Esophagus squamous epithelium (tissue), 4 donors: Measurements from ENCODE around the gene ORC3.

ENCODE experiments used
- POLR2A ChIP-seq, 4 donors: fragments of 450-650 bp; IDR thresholded peaks; one replicate each; pipeline ENCODE4 v1.6.1; 2017; ENCODE audit warnings: antibody characterized with exemption in 4 of 4, mild to moderate bottlenecking in 4 of 4, moderate library complexity in 3 of 4
- TF ChIP-seq, protein P1 (sequence below), 6 experiments: fragments of 450-650 bp in 4 of 6; fragments of 200-600 bp in 2 of 6; sonication (generic) in 2 of 6; IDR thresholded peaks; one replicate each; pipeline ENCODE4 v1.5.1; 2016 to 2019; ENCODE audit warnings: antibody characterized with exemption in 6 of 6, mild to moderate bottlenecking in 4 of 6, moderate library complexity in 4 of 6

DNA sequence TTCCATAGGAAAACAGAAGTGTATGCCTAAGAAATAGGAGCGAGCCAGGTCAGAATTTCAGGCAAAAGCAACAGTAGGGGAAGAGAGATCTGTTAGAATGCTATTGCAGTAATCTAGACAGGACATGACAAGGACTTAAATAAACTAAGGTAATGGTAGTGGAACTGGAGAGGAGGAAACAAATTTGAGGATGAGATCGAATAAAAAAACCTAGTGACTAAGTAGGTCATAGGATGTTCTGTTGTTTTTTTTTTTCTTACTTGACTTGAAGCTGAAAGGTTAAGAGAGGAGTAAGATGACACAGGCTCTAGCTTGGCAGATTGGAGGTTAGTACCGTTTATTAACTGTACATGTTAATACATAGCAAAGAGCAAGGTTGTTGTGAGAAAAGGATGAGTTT, 28.6 kb downstream of the ORC3 start:
- TF ChIP-seq, protein P1, sequence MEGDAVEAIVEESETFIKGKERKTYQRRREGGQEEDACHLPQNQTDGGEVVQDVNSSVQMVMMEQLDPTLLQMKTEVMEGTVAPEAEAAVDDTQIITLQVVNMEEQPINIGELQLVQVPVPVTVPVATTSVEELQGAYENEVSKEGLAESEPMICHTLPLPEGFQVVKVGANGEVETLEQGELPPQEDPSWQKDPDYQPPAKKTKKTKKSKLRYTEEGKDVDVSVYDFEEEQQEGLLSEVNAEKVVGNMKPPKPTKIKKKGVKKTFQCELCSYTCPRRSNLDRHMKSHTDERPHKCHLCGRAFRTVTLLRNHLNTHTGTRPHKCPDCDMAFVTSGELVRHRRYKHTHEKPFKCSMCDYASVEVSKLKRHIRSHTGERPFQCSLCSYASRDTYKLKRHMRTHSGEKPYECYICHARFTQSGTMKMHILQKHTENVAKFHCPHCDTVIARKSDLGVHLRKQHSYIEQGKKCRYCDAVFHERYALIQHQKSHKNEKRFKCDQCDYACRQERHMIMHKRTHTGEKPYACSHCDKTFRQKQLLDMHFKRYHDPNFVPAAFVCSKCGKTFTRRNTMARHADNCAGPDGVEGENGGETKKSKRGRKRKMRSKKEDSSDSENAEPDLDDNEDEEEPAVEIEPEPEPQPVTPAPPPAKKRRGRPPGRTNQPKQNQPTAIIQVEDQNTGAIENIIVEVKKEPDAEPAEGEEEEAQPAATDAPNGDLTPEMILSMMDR (IDR thresholded peaks at IDR 0.05), result no peak
- TF ChIP-seq POLR2A (IDR thresholded peaks at IDR 0.05), result no peak
